Subcutaneous adipose tissue (tissue), 4 donors: ENCODE results near the gene APOA1. TPM values are rescaled to one million over a fixed set of nuclear protein-coding genes. Genes with fewer than 3 reads are reported as not detected.

ENCODE experiments used
- total RNA-seq, 4 donors: library from RNA; depleted of rRNA; stranded (reverse); fragments of >200 nt; gene quantifications; one replicate each; pipeline ENCODE4 v1.1.0, GENCODE V29; 2016
- TF ChIP-seq, protein P1 (sequence below): fragments of 450-650 bp; IDR thresholded peaks from one replicate; pipeline ENCODE4 v1.5.1; 2016; ENCODE audit warnings: low read depth, mild to moderate bottlenecking, control low read depth, antibody characterized with exemption, moderate library complexity

The APOA1 gene
- total RNA-seq, 4 donors from 2014 or later: not detected

DNA sequence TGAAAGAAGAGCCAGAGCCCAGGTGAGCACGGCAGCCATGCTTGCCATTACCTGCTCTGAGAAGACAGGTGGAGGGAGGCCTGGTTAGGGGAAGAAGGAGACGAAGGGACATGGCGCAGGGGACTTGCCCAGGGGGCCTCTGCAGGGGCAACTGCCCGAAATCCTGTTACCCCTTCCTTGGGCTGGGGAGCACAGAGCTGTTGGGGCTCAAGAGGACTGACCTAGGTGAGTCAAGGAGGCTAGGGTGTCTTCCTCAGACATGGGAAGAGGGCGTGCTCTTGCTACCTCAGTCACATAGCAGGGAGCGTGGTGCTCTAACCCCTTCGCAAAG is 45.6 kb downstream of the APOA1 start, which contains the start of gene APOA5:
Gene APOA5, minus strand, starts transcription at position 67 of the 331 bp plus-strand sequence. Its CDS starts 19 bp downstream, at position 48.
- TF ChIP-seq, protein P1, sequence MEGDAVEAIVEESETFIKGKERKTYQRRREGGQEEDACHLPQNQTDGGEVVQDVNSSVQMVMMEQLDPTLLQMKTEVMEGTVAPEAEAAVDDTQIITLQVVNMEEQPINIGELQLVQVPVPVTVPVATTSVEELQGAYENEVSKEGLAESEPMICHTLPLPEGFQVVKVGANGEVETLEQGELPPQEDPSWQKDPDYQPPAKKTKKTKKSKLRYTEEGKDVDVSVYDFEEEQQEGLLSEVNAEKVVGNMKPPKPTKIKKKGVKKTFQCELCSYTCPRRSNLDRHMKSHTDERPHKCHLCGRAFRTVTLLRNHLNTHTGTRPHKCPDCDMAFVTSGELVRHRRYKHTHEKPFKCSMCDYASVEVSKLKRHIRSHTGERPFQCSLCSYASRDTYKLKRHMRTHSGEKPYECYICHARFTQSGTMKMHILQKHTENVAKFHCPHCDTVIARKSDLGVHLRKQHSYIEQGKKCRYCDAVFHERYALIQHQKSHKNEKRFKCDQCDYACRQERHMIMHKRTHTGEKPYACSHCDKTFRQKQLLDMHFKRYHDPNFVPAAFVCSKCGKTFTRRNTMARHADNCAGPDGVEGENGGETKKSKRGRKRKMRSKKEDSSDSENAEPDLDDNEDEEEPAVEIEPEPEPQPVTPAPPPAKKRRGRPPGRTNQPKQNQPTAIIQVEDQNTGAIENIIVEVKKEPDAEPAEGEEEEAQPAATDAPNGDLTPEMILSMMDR: no peak

DNA sequence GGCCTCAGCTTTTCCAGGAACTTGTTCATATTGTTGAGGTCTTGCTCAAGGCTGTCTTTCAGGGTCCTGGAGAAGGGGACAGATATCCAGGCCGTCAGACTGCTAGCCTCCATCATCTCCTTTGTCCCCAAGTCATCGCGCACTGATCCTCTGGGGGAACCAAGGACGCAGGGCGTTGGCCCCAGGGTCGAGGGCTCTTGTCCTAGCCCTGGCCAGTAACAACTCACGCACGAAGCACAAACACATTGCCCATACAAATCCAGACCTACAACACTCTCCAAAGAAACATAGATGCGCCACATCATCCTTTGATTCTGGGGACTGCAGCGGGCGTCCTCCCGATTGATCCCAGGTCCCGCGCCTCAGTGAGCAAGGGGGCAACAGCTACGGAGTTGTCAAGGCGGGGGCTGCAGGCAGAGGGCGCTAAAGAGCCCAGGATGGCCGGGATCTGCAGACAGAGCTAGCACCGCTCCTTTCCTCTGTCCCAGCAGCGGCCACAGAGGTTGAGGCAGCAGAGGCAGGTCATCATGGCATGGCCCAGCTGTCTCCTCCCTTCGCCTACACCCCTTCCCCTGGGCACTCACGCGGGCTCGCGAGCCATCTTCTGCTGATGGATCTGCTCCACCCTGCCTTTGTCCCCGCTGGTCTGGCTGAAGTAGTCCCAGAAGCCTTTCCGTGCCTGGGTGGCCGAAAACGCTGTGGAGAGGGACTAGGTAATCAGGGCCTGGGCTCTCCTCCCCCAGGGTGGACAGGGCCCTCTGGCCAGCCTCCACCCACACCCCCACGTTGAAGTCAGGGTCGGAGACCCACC is 46.2 kb downstream of the APOA1 start:
- TF ChIP-seq, protein P1: no peak

DNA sequence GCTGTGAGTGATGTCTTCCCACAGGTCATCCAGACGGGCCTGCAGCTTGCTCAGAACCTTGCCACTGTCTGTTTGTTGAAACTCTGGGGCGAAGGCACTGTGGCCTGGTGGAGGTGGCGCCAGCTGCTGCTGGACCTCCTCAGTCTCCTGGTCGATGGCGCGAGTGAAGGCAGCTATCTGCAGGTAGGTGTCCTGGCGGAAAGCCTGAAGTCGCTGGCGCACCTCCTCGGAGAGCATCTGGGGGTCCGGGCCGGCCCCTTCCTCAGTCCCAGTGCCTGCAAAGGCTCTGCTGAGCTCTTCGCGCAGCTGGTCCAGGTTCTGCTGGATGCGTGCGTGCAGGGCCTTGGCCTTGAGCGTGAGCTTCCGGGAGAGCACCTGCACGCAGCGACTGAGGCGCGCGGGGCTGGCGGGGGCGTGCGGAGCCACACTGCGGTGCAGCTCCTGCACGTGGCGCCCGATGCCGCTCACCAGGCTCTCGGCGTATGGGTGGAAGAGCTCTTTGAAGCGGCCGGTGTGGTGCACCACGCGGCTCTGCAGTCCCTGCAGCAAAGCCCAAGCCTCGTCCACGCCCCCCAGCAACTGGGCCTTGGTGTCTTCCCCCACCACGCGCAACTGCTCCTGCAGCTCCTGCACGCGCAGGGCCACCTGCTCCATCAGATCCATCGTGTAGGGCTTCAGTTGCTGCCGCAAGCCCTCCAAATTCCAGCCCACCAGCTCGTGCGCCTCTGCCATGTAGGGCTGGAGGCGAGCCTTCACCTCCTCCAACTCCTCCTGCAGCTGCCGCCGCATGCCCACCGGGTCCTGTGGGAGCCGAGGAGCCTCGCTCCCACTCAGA is 47.0 kb downstream of the APOA1 start:
- TF ChIP-seq, protein P1: no peak

DNA sequence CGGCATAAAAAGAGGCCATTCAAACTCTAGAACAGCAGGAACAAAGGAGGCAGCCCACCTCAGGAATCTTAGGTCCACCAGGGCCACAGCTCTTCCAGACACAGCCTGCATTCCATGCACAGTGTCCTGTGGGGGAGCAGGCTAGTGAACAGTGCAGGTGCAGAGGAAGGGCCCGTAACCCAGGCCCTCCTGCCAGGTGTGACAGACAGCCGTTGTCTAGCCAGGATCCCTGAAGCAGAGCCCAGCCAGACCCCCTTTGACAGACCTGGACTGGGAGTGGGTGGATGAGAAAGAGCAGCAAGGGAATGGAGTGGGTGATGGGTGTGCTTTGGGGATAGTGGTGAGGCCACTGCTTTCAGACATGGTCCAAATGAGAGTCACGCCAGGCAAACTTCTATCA is 48.4 kb downstream of the APOA1 start:
- TF ChIP-seq, protein P1: no peak

DNA sequence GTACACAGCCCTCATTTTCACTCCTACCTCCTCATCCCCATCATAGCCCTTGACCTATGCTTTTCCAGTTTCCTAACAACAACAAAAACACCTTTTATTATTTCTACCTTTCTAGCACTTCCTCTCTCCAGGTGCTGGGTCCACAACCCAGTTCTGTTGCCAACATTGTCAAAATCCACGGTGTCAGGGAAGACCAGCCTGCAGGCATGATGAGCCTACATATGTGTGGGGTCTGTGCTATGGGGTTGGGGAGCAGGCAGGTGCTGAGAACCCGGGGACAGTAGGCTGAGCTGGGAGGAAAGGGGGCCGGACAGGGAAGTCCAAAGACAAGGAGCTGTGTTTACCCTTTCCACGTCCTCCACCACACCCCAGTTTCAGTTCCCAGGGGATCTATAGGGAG is 48.9 kb downstream of the APOA1 start:
- TF ChIP-seq, protein P1: no peak

DNA sequence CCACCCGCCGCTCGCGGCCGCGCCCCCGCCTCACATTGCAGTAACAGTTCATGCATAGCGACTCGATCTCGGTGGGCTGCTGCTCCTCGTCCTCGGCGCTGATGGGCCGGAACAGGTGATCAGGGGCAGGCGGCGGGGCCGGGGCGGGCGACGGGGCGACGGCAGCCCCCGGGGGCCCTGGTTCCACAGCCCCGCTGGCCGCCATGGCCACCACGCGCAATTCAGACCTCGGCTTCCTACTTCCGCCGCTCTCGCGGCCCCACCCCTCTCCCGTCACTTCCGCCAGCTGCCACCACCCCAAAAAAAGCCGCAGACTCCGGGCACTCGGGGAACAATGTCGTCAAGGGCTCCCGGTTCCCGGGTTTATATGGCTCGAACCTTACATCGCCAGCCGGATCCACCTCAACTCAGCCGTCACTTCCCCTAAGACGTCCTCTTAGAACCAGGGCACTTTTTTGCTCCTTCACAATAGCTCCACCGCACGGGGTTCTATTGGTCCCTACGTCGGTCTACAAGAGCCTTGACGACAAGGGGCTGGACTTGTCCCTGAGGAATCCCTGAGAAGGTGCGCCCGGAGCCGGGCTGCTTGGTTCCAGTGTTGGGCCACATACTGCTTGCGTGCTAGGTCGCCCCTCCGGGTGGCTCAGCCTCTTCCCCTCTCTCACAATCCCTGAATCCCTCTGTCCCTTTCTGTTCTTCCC is 49.5 kb downstream of the APOA1 start, which contains the start of gene ZPR1:
Gene ZPR1, minus strand, starts transcription at position 238 of the 701 bp plus-strand sequence. Its CDS starts 33 bp downstream, at position 205.
- TF ChIP-seq, protein P1: no peak
